ENCODE results near the gene CCDC68.

CCDC68 gene

DNA sequence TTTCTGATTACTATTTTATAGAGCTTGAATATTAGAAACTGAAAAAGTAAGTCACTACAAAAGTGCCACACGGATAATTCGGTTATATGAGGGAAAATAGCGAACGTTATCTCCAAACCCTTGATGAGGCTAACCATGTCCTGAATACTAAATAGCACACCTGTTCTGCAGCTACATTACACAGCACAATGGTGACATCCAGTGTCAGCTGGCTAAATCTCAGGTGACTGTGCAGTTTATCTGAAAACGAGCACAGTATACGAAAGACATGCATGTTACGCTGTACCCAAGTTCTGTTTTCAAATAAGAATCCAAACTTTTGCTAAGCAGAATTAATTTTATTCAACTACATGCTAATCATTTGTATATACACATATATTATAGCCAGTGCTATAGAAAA lies 9.0 kb downstream of the CCDC68 start:
- TF ChIP-seq ZNF654 (tag by site-specific recombination; IDR thresholded peaks at IDR 0.05; ENCODE audit: low read depth), result peak; percentile 26
- no peak for TF ChIP-seq ZNF530 (tag by site-specific recombination; IDR thresholded peaks at IDR 0.05; ENCODE audit: low read depth)
- no peak overlapping the region for H3K4me3 ChIP-seq (ENCODE audit: low read depth, low read length)
- H3K4me1 ChIP-seq (ENCODE audit: control insufficient read depth, insufficient read depth, low read length), result peaks cover 26% of the 10 kb centered on the region
- no peaks in the 10 kb centered on the region for H3K9me3 ChIP-seq (ENCODE audit: control insufficient read depth, insufficient read depth, low read depth, low read length)
- ChIA-PET CTCF (interaction anchor here (0.6 to 2.9 kb wide), 7 partner anchors 32 to 278 kb away, joined by 3 to 18 read pairs (median 3); no protein-coding TSS in a partner anchor), POLR2A (interaction anchor here (0.6 kb wide), 1 partner anchor 131 kb away, joined by 3 read pairs; no protein-coding TSS in a partner anchor)
- H3K36me3 ChIP-seq (ENCODE audit: control insufficient read depth in 2 of 2, insufficient read depth in 1 of 2, low read length in 2 of 2), result no peaks in the 10 kb centered on the region
- no peak overlapping the region for H3K27ac ChIP-seq (ENCODE audit: extremely low read depth, low read depth, low read length)

DNA sequence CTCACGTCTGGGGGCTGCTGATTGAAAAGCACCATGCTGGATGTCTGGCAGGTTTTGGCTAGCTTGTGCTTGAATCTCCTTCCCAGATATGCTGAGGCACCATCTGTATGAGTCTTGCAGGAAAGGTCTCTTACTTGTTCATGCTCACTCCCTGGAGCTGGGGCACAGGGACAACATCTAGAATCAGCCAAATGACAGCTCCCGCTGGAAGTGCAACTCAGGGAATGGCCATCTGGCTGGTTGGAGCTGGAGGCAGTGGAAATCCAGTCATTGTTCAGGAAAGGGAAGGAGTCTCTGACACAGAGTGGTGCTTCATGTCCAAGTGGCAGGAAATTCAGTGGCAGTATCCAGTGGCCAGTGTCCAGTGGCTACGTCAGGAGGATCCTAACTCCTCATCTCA lies 9.7 kb downstream of the CCDC68 start:
- H3K4me1 ChIP-seq (ENCODE audit: control insufficient read depth, insufficient read depth, low read length), result peaks cover 26% of the 10 kb centered on the region
- H3K27ac ChIP-seq (ENCODE audit: extremely low read depth, low read depth, low read length), result no peak overlapping the region
- ChIA-PET CTCF (interaction anchor here (0.6 to 2.9 kb wide), 8 partner anchors 19 to 278 kb away, joined by 3 to 18 read pairs (median 3); no protein-coding TSS in a partner anchor), POLR2A (interaction anchor here (0.6 kb wide), 1 partner anchor 130 kb away, joined by 3 read pairs; no protein-coding TSS in a partner anchor)
- H3K36me3 ChIP-seq (ENCODE audit: control insufficient read depth in 2 of 2, insufficient read depth in 1 of 2, low read length in 2 of 2), result no peaks in the 10 kb centered on the region
- no peak for TF ChIP-seq ZNF561 (tag by site-specific recombination; IDR thresholded peaks at IDR 0.05; ENCODE audit: borderline replicate concordance)
- no peak for TF ChIP-seq ZNF654 (tag by site-specific recombination; IDR thresholded peaks at IDR 0.05; ENCODE audit: low read depth)
- TF ChIP-seq, protein P1, sequence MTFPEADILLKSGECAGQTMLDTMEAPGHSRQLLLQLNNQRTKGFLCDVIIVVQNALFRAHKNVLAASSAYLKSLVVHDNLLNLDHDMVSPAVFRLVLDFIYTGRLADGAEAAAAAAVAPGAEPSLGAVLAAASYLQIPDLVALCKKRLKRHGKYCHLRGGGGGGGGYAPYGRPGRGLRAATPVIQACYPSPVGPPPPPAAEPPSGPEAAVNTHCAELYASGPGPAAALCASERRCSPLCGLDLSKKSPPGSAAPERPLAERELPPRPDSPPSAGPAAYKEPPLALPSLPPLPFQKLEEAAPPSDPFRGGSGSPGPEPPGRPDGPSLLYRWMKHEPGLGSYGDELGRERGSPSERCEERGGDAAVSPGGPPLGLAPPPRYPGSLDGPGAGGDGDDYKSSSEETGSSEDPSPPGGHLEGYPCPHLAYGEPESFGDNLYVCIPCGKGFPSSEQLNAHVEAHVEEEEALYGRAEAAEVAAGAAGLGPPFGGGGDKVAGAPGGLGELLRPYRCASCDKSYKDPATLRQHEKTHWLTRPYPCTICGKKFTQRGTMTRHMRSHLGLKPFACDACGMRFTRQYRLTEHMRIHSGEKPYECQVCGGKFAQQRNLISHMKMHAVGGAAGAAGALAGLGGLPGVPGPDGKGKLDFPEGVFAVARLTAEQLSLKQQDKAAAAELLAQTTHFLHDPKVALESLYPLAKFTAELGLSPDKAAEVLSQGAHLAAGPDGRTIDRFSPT (tag by site-specific recombination; IDR thresholded peaks at IDR 0.05), result no peak
- no peak for TF ChIP-seq OVOL3 (tag by site-specific recombination; IDR thresholded peaks at IDR 0.05)
- TF ChIP-seq ZFP69B (tag by site-specific recombination; IDR thresholded peaks at IDR 0.05), result no peak
- no peak for TF ChIP-seq ZNF394 (tag by site-specific recombination; IDR thresholded peaks at IDR 0.05; ENCODE audit: borderline replicate concordance)
- TF ChIP-seq ZNF571 (tag by site-specific recombination; IDR thresholded peaks at IDR 0.05), result no peak
- TF ChIP-seq HOXC10 (CRISPR knock-in tag; IDR thresholded peaks at IDR 0.05), result no peak
- no peak for TF ChIP-seq SP7 (tag by site-specific recombination; IDR thresholded peaks at IDR 0.05)
- TF ChIP-seq ZNF391 (tag by site-specific recombination; IDR thresholded peaks at IDR 0.05; ENCODE audit: borderline replicate concordance, low read depth), result no peak
- TF ChIP-seq ZNF843 (tag by site-specific recombination; IDR thresholded peaks at IDR 0.05), result no peak
- no peak for TF ChIP-seq ZNF169 (tag by site-specific recombination; IDR thresholded peaks at IDR 0.05)
- TF ChIP-seq KLF7 (tag by site-specific recombination; IDR thresholded peaks at IDR 0.05; ENCODE audit: borderline replicate concordance), result no peak
- no peak for TF ChIP-seq HOXA7 (CRISPR knock-in tag; IDR thresholded peaks at IDR 0.05; ENCODE audit: borderline replicate concordance)
- no peaks in the 10 kb centered on the region for H3K9me3 ChIP-seq (ENCODE audit: control insufficient read depth, insufficient read depth, low read depth, low read length)
- no peak overlapping the region for H3K4me3 ChIP-seq (ENCODE audit: low read depth, low read length)

DNA sequence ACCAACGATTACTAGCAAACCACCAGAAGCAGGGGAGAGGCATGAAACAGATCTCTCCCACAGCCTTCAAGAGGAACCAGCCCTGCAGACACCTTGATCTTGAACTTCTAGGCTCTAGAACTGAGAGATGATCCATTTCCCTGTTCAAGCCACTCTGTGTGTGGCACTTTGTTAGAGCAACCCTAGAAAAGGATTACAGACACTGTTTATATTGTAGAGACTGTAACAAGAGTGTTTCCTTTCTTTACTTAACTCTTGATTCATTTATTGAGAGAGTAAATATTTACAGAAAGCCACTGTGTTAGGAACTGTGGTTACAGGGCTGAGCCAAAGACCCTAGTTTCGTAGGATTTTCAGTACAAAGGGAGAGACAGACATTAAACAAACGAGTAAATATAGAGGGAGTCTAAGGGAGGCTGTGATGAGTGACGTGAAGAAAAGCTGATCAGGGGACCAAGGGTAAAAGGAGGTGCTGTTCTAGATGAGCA lies 10.9 kb downstream of the CCDC68 start:
- Histone ChIP-seq H3K27ac (ENCODE audit: extremely low read depth, low read depth, low read length) (no peak overlapping the region), H3K4me3 (ENCODE audit: low read depth, low read length) (no peak overlapping the region), H3K36me3 (ENCODE audit: control insufficient read depth in 2 of 2, insufficient read depth in 1 of 2, low read length in 2 of 2) (no peaks in the 10 kb centered on the region), H3K4me1 (ENCODE audit: control insufficient read depth, insufficient read depth, low read length) (peaks cover 26% of the 10 kb centered on the region), H3K9me3 (ENCODE audit: control insufficient read depth, insufficient read depth, low read depth, low read length) (no peaks in the 10 kb centered on the region)
- ChIA-PET POLR2A (no interaction called here), CTCF (interaction anchor here (2.9 kb wide), 1 partner anchor 269 kb away, joined by 18 read pairs; no protein-coding TSS in a partner anchor)
- TF ChIP-seq ZNF548 (tag by site-specific recombination; IDR thresholded peaks at IDR 0.05) (peak; percentile 92), WT1 (tag by site-specific recombination; IDR thresholded peaks at IDR 0.05) (peak; percentile 85), ZNF121 (tag by site-specific recombination; IDR thresholded peaks at IDR 0.05) (no peak)

Measured in HEK293 (cell line).